AG04449 (cell line): Measurements from ENCODE around the gene SHPK.

ENCODE experiments used
- CTCF ChIA-PET: fragments of 350-600 bp; formaldehyde crosslinking; extraction: SDS; loops from one replicate; lab custom pipeline; 2021; ENCODE audit warnings: antibody characterized with exemption; lab: Yijun Ruan, JAX
- POLR2A ChIA-PET: fragments of 400-600, 350-600 bp; formaldehyde crosslinking; extraction: SDS; loops from one replicate; lab custom pipeline; 2020; ENCODE audit warnings: antibody characterized with exemption, inconsistent platforms; lab: Yijun Ruan, JAX
- DNase-seq: peaks from one replicate; pipeline ENCODE4 v3.0.0-alpha.2; 2010; ENCODE audit warnings: low read depth, low spot score
- H3K4me3 ChIP-seq: 2 replicates; pipeline ENCODE4 v1.5.1; 2011; ENCODE audit warnings: low read depth, mild to moderate bottlenecking, control low read depth, low read length
- TF ChIP-seq, protein P1 (sequence below): IDR thresholded peaks from one replicate; pipeline ENCODE4 v1.5.1; 2011; ENCODE audit warnings: mild to moderate bottlenecking, moderate library complexity, low read length, control low read depth, inconsistent platforms; ENCODE audit not compliant: insufficient read depth; ENCODE audit errors: missing control alignments

SHPK gene

DNA sequence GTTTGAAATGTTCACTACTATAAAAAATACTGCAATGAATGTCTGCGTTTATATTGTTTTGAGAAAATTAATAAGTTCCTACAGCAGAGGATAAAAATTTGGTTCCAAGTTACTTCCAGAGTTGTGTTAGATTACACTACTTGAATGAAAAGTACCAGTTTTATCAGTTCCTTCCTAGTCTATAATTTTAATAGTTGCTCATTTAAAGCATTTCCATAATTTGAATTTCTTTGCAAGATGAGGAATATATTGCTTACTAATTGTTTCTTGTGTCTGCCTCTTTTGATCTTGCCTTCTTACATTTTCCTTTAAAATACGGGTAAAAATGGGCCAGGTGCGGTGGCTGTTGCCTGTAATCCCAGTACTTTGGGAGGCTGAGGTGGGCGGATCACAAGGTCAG lies 36.5 kb upstream of the SHPK start:
- POLR2A ChIA-PET: no interaction called here
- CTCF ChIA-PET: interaction anchor here (1.4 to 1.5 kb wide), 2 partner anchors 10 to 11 kb away, joined by 4 to 8 read pairs; no protein-coding TSS in a partner anchor
- no peak overlapping the region for H3K4me3 ChIP-seq
- TF ChIP-seq, protein P1, sequence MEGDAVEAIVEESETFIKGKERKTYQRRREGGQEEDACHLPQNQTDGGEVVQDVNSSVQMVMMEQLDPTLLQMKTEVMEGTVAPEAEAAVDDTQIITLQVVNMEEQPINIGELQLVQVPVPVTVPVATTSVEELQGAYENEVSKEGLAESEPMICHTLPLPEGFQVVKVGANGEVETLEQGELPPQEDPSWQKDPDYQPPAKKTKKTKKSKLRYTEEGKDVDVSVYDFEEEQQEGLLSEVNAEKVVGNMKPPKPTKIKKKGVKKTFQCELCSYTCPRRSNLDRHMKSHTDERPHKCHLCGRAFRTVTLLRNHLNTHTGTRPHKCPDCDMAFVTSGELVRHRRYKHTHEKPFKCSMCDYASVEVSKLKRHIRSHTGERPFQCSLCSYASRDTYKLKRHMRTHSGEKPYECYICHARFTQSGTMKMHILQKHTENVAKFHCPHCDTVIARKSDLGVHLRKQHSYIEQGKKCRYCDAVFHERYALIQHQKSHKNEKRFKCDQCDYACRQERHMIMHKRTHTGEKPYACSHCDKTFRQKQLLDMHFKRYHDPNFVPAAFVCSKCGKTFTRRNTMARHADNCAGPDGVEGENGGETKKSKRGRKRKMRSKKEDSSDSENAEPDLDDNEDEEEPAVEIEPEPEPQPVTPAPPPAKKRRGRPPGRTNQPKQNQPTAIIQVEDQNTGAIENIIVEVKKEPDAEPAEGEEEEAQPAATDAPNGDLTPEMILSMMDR: no peak
- no peak for DNase-seq

DNA sequence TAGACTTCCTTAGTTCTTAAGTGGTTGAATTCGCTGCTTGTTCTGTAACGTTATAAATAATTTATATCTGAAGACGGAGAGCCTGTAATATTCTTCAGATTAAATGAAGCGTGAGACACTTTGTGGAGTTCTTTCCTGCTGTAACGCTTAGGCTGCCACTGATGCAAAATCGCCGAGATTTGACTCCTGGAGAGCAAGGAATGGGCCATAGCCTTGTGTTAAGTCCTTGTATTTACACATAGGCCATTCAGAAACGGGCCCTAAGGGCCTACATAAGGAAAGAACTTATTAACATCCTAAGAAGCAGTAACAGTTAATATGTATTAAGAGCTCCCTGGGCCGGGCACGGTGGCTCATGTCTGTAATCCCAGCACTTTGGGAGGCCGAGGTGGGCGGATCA lies 33.5 kb upstream of the SHPK start:
- ChIA-PET CTCF (interaction anchor here (0.8 to 1.2 kb wide), 2 partner anchors 13 to 50 kb away, joined by 3 to 7 read pairs; no protein-coding TSS in a partner anchor), POLR2A (interaction anchor here (0.7 kb wide), 1 partner anchor 98 kb away, joined by 6 read pairs; no protein-coding TSS in a partner anchor)
- peak overlapping the region; percentile 93 for H3K4me3 ChIP-seq
- TF ChIP-seq, protein P1: no peak
- DNase-seq: no peak

DNA sequence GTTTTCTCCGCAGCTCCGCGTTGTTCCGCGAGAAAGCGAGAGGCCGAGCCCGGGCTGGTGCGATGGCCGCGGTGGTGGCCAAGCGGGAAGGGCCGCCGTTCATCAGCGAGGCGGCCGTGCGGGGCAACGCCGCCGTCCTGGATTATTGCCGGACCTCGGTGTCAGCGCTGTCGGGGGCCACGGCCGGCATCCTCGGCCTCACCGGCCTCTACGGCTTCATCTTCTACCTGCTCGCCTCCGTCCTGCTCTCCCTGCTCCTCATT lies 33.0 kb upstream of the SHPK start:
- TF ChIP-seq, protein P1: no peak
- ChIA-PET POLR2A (interaction anchor here (0.6 to 2.3 kb wide), 3 partner anchors 9 to 53 kb away, joined by 3 to 11 read pairs (median 5); partner anchors contain the start of genes CTNS and SHPK), CTCF (no interaction called here)
- no peak for DNase-seq
- H3K4me3 ChIP-seq: peak overlapping the region; percentile 93

DNA sequence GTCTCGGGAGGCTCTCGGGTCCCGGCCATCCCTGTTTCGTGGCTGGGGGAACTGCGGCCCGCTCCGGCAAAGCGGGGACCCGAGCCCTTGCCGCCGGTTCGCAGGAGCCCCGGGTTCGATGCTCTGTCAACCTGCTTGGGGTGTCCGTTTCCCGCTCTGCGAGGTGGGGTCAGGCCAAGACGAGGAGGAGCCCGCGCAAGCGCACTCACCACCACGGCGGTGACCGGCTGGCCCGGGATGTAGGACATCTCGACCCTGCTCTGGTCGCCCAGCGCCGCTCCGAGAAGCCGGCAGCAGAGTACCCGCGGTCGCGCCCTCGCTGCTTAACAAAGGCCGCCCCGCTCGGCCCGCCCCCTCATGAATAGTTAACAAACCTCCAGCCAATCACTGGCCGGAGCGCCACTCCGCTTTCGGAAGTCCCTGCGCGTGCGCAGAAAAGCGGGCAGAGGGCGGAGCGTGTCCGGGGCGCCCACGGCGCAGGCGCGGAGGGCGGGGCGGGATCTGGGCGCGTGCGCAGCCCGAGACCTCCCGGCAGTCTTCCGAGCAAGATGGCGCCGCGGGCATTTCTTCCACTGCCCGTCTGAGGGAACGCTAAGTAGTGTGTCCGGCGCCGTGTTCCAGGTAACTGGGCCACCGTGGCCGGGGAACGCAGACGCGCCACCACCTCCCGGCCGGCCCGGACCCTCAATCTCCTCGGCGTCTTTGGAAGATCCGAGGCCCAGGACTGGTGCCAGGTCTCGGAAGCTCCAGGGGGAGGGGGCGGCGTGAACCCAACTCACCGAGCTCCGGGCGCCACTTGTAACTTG lies 32.4 kb upstream of the SHPK start, which contains the start of the genes EMC6 and TAX1BP3:
Gene EMC6 (plus strand): TSS at position 534 of the 806 bp plus-strand sequence. CDS start 335 bp downstream, outside the sequence.
Gene TAX1BP3 (minus strand): TSS at position 300 of the 806 bp plus-strand sequence. CDS start 52 bp downstream, at position 248.
- TF ChIP-seq, protein P1: no peak
- peak within 1 kb of the TSS; percentile 99 for H3K4me3 ChIP-seq
- ChIA-PET POLR2A (interaction anchor here (0.6 to 2.3 kb wide), 13 partner anchors 9 to 222 kb away, joined by 3 to 13 read pairs (median 5); partner anchors contain the start of genes CTNS, NCBP3 and SHPK), CTCF (no interaction called here)
- DNase-seq: peak; percentile 73

GRCh38 chr17:3667366-3668278 lies 31.6 kb upstream of the SHPK start:
- CTCF ChIA-PET: no interaction called here
- TF ChIP-seq, protein P1: no peak
- H3K4me3 ChIP-seq: peak overlapping the region; percentile 99
- peak; percentile 61 for DNase-seq
- POLR2A ChIA-PET: interaction anchor here (0.5 to 2.3 kb wide), 15 partner anchors 8 to 223 kb away, joined by 3 to 13 read pairs (median 4); partner anchors contain the start of genes CTNS, NCBP3 and SHPK
